Sigmoid colon (tissue), 7 donors: ENCODE results near the gene SPACA5B. TPM values are rescaled to one million over a fixed set of nuclear protein-coding genes. Genes with fewer than 3 reads are reported as not detected.
"Not testable (repeated sequence)": the region's sequence is repeated elsewhere in the genome, so short reads cannot be mapped to it uniquely, and the experiment has no call there.

Source experiments
- DNase-seq: peaks from one replicate; pipeline ENCODE4 v3.0.0-alpha.2; 2019
- H3K27ac ChIP-seq, 4 donors: fragments of 200-600 bp; sonication (generic); one replicate each; pipeline ENCODE4 v1.5.1; 2016 to 2019; ENCODE audit warnings: mild to moderate bottlenecking in 1 of 4
- H3K27me3 ChIP-seq, 3 donors: fragments of 200-600 bp; sonication (generic); one replicate each; pipeline ENCODE4 v1.5.1; 2019; ENCODE audit warnings: mild to moderate bottlenecking in 1 of 3
- H3K36me3 ChIP-seq, 4 donors: fragments of 200-600 bp; sonication (generic); one replicate each; pipeline ENCODE4 v1.5.1; 2016 to 2019
- H3K4me1 ChIP-seq, 4 donors: fragments of 200-600 bp; sonication (generic); one replicate each; pipeline ENCODE4 v1.5.1; 2017 to 2019
- H3K4me3 ChIP-seq, 4 donors: fragments of 200-600 bp; sonication (generic); one replicate each; pipeline ENCODE4 v1.5.1; 2017 to 2019; ENCODE audit warnings: mild to moderate bottlenecking in 2 of 4, moderate library complexity in 1 of 4
- H3K9me3 ChIP-seq, 4 donors: fragments of 200-600 bp in 3 of 4; sonication (generic) in 3 of 4; one replicate each; pipeline versions ENCODE4 v1.5.1 to v1.6.1; 2013 to 2019
- EP300 ChIP-seq, 4 donors: sonication (generic); formaldehyde crosslinking; IDR thresholded peaks; one replicate each; pipeline ENCODE4 v1.6.1; 2017; ENCODE audit warnings: antibody characterized with exemption in 4 of 4
- POLR2A ChIP-seq, 2 donors: fragments of 450-650 bp; IDR thresholded peaks; one replicate each; pipeline ENCODE4 v1.6.1; 2016; ENCODE audit warnings: antibody characterized with exemption in 2 of 2, mild to moderate bottlenecking in 2 of 2, moderate library complexity in 2 of 2
- POLR2AphosphoS5 ChIP-seq, 4 donors: sonication (generic); formaldehyde crosslinking; IDR thresholded peaks; one replicate each; pipeline ENCODE4 v1.6.1; 2017; ENCODE audit warnings: antibody characterized with exemption in 4 of 4
- WGBS, 2 donors: extraction: QIAGEN DNeasy Blood & Tissue Kit; methylation state at CpG; one replicate each; pipeline ENCODE4 v1.1.7; 2013; 5-methylcytosine and 5-hydroxymethylcytosine counted together
- intact Hi-C: fragments of 100-400 bp; cut with DNase I; formaldehyde crosslinking; loops from one replicate; pipeline ENCODE4 v1.15.1; 2023
- polyA plus RNA-seq, 3 donors: library from polyadenylated mRNA; stranded (reverse); fragments of 200-250 nt; gene quantifications; one replicate each; pipeline ENCODE4 v1.2.3, GENCODE V29; 2013
- total RNA-seq, 4 donors: library from RNA; depleted of rRNA; stranded (reverse); fragments of >200 nt; gene quantifications; one replicate each; pipeline ENCODE4 v1.1.0, GENCODE V29; 2016
- TF ChIP-seq, protein P1 (sequence below), 4 experiments: fragments of 450-650 bp in 3 of 4; fragments of 200-600 bp in 1 of 4; IDR thresholded peaks; one replicate each; pipeline ENCODE4 v1.5.1; 2016 to 2019; ENCODE audit warnings: antibody characterized with exemption in 4 of 4, mild to moderate bottlenecking in 3 of 4, moderate library complexity in 2 of 4
- donor health status: healthy with polysubstance abuse.
- donor health status: Bipolar disorder and iron deficiency.
- donor health status: healthy.

Gene SPACA5B
- total and polyA plus RNA-seq, 7 donors: not detected

DNA sequence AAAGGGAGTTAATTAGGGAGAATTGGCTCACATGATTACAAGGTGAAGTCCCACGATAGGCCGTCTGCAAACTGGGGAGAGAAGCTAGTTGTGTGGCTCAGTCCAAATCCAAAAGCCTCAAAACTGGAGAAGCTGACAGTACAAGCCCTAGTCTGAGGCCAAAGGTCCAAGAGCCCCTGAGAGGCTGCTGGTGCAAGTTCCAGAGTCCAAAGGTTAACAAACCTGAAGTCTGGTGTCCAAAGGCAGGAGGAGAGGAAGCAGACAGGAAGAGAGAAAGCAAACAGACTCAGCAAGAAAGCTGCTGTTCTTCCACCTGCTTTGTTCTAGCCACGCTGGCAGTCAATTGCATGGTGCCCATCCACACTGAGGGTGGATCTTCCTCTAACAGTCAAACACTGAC is 29.0 kb upstream of the SPACA5B start:
- Histone ChIP-seq H3K36me3 (no peaks in the 10 kb centered on the region), H3K4me3 (no peak overlapping the region), H3K4me1 (no peaks in the 10 kb centered on the region), H3K9me3 (no peaks in the 10 kb centered on the region), H3K27ac (no peak overlapping the region), H3K27me3 (no peaks in the 10 kb centered on the region)
- intact Hi-C loops: no loop called here
- TF ChIP-seq, protein P1, sequence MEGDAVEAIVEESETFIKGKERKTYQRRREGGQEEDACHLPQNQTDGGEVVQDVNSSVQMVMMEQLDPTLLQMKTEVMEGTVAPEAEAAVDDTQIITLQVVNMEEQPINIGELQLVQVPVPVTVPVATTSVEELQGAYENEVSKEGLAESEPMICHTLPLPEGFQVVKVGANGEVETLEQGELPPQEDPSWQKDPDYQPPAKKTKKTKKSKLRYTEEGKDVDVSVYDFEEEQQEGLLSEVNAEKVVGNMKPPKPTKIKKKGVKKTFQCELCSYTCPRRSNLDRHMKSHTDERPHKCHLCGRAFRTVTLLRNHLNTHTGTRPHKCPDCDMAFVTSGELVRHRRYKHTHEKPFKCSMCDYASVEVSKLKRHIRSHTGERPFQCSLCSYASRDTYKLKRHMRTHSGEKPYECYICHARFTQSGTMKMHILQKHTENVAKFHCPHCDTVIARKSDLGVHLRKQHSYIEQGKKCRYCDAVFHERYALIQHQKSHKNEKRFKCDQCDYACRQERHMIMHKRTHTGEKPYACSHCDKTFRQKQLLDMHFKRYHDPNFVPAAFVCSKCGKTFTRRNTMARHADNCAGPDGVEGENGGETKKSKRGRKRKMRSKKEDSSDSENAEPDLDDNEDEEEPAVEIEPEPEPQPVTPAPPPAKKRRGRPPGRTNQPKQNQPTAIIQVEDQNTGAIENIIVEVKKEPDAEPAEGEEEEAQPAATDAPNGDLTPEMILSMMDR (IDR thresholded peaks at IDR 0.05): no peak
- TF ChIP-seq POLR2AphosphoS5 (IDR thresholded peaks at IDR 0.05) (no peak), POLR2A (IDR thresholded peaks at IDR 0.05) (no peak), EP300 (IDR thresholded peaks at IDR 0.05) (no peak)
- WGBS, 2 donors: 61 to 83% methylated on average over 3 of the region's 3 CpGs
- no peak for DNase-seq

GRCh38 chrX:48102874-48103374 is 27.5 kb upstream of the SPACA5B start:
- no peak overlapping the region for H3K4me3 ChIP-seq
- intact Hi-C loops: no loop called here
- no peaks in the 10 kb centered on the region for H3K9me3 ChIP-seq
- TF ChIP-seq, protein P1 (IDR thresholded peaks at IDR 0.05): no peak
- TF ChIP-seq EP300 (IDR thresholded peaks at IDR 0.05): no peak
- WGBS, 2 donors: 90 to 96% methylated on average over 6 of the region's 6 CpGs
- DNase-seq: no peak
- no peak overlapping the region for H3K27ac ChIP-seq
- H3K27me3 ChIP-seq: no peaks in the 10 kb centered on the region
- no peaks in the 10 kb centered on the region for H3K4me1 ChIP-seq
- no peaks in the 10 kb centered on the region for H3K36me3 ChIP-seq

DNA sequence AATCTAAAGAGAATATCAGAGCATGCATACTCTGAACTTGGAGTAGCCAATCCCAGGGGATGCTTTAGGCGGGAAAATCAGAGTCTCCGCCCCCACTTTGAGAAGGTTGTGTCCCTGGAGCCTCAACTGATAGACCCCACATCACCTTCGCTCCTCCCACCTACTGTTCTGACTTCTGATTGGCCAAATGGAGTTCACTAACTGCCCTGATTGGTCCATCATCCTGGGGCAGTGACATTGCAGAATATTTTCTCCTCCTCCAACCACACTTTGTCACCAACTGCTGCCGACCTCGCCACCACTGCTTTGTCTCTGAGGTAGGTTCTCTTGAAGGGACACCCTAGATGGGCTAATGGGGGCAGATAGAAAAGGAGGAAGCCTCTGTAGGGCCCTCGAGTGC is 22.7 kb upstream of the SPACA5B start:
- Histone ChIP-seq H3K4me3 (no peak overlapping the region), H3K27me3 (no peaks in the 10 kb centered on the region), H3K4me1 (no peaks in the 10 kb centered on the region), H3K27ac (no peak overlapping the region), H3K9me3 (no peaks in the 10 kb centered on the region), H3K36me3 (no peaks in the 10 kb centered on the region)
- intact Hi-C loops: no loop called here
- no peak for DNase-seq
- TF ChIP-seq POLR2A (IDR thresholded peaks at IDR 0.05): no peak
- TF ChIP-seq, protein P1 (IDR thresholded peaks at IDR 0.05): no peak
- no peak for TF ChIP-seq POLR2AphosphoS5 (IDR thresholded peaks at IDR 0.05)
- no peak for TF ChIP-seq EP300 (IDR thresholded peaks at IDR 0.05)
- 78 to 89% methylated on average over 6 of the region's 6 CpGs for WGBS, 2 donors

GRCh38 chrX:48125286-48125685 is 5.1 kb upstream of the SPACA5B start:
- H3K27ac ChIP-seq, intact Hi-C loops, H3K27me3 ChIP-seq, H3K4me3 ChIP-seq, H3K36me3 ChIP-seq, H3K9me3 ChIP-seq, H3K4me1 ChIP-seq, DNase-seq: not testable (repeated sequence)
- WGBS, 2 donors: 81 to 83% methylated on average over 10 of the region's 10 CpGs

- DNase-seq, H3K27me3 ChIP-seq, H3K4me3 ChIP-seq, H3K36me3 ChIP-seq, intact Hi-C loops, H3K9me3 ChIP-seq, H3K27ac ChIP-seq, H3K4me1 ChIP-seq: not testable (repeated sequence)
- WGBS, 2 donors: no CpG with 5 or more reads among the region's 2 CpGs
Observed at GRCh38 chrX:48132308-48132844, 1.9 kb downstream of the SPACA5B start.

- H3K27me3 ChIP-seq, intact Hi-C loops, H3K4me3 ChIP-seq, H3K9me3 ChIP-seq, H3K4me1 ChIP-seq, H3K27ac ChIP-seq, DNase-seq, H3K36me3 ChIP-seq: not testable (repeated sequence)
- WGBS, 2 donors: 95 to 96% methylated on average over 28 to 29 of the region's 33 CpGs
Observed at GRCh38 chrX:48139076-48139475, 8.7 kb downstream of the SPACA5B start.

GRCh38 chrX:48141810-48142508 is 11.5 kb downstream of the SPACA5B start:
- H3K9me3 ChIP-seq, DNase-seq, intact Hi-C loops, H3K27me3 ChIP-seq, H3K4me3 ChIP-seq, H3K27ac ChIP-seq, H3K36me3 ChIP-seq, H3K4me1 ChIP-seq: not testable (repeated sequence)
- WGBS, 2 donors: 60 to 100% methylated on average over 1 of the region's 2 CpGs

GRCh38 chrX:48142697-48143096 is 12.3 kb downstream of the SPACA5B start:
- H3K36me3 ChIP-seq, intact Hi-C loops, H3K27me3 ChIP-seq, DNase-seq, H3K9me3 ChIP-seq, H3K4me1 ChIP-seq, H3K4me3 ChIP-seq, H3K27ac ChIP-seq: not testable (repeated sequence)
- WGBS, 2 donors: 62 to 76% methylated on average over 11 of the region's 11 CpGs
